ENCODE results near the gene LEAP2.

Gene LEAP2

GRCh38 chr5:132886064-132886823, 12.8 kb downstream of the LEAP2 start:
- H3K27ac ChIP-seq, result peak overlapping the region; percentile 39
- TF ChIP-seq CTCF (conservative IDR thresholded peaks at IDR 0.05), result no peak

- H3K27ac ChIP-seq, result peak overlapping the region; percentile 39
- TF ChIP-seq CTCF (conservative IDR thresholded peaks at IDR 0.05), result no peak
Observed at GRCh38 chr5:132887283-132887682, 13.8 kb downstream of the LEAP2 start.

DNA sequence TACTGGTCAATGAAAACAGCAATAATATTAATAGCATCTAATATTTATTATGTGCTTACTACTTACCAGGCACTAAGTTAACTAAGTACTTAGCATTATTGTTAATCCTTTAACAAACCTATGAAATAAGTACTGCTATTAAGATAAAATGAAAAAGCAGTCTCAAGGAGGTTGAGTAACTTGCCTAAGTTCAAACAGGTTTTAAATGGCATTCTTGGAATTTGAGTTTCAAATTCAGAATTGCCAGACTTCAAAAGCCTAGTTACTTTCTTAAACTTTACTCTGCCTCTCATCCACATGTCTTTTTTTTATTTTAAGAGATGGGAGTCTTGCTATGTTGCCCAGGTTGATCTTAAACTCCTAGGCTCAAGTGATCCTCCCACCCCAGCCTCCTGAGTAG, 16.0 kb downstream of the LEAP2 start:
- no peak for TF ChIP-seq CTCF (conservative IDR thresholded peaks at IDR 0.05)
- no peak overlapping the region for H3K27ac ChIP-seq

DNA sequence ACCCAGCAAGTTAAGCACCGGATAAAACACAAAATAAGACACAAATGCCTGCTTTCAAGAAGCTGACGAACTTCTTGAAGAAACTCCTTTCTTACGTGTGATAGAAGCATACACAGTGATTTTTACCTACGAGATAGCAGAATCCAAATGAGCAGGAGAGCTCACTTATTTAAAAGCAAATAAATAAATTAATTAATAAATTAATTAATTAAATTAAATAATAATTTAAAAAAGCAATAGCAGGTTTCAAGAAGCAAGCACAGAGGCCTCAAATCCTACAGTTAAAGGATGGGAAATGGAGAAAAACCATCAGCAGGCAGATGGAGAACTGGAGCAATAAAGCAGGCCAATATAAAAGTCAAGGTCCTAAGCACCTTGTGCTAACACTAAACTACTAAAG, 17.3 kb downstream of the LEAP2 start:
- TF ChIP-seq CTCF (conservative IDR thresholded peaks at IDR 0.05), result no peak
- no peak overlapping the region for H3K27ac ChIP-seq

GRCh38 chr5:132895719-132896305, 22.3 kb downstream of the LEAP2 start:
- TF ChIP-seq CTCF (conservative IDR thresholded peaks at IDR 0.05), result no peak
- no peak overlapping the region for H3K27ac ChIP-seq

GRCh38 chr5:132896685-132897084, 23.2 kb downstream of the LEAP2 start:
- no peak for TF ChIP-seq CTCF (conservative IDR thresholded peaks at IDR 0.05)
- no peak overlapping the region for H3K27ac ChIP-seq

DNA sequence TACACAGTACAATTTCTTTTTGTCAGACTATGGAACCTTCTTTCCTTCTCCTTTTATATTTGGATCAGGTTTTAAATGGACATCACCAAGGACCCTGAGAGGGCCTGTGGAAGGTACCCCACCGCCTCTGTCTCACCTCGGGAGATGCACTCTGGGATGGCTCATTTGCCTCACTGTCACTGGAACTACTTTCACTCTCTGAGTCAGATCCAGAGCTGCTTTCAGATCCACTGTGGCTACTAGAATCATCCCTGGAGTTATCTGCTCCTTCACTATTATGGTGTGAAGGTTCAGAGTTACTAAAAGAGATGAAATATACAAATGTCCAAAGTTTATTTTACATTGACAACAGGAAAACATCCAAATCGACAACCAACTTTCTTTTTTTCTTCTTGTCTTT, 24.6 kb downstream of the LEAP2 start:
- no peak for TF ChIP-seq CTCF (conservative IDR thresholded peaks at IDR 0.05)
- peak overlapping the region; percentile 23; the same call in 1 of the 2 replicates for H3K27ac ChIP-seq
